WTC11 (cell line): ENCODE data around the gene TMEM86A. TPM values are rescaled to one million over a fixed set of nuclear protein-coding genes. Genes with fewer than 3 reads are reported as not detected.

Experiments
- ATAC-seq: fragments of 200-7000 bp; cut with Tn5 transposase; 2 replicates; pipeline ENCODE4 v1.10.0; 2021; ENCODE audit warnings: mild to moderate bottlenecking, moderate library complexity
- CTCF ChIA-PET: fragments of 300-600 bp; sonication (Branson Sonifier 250); formaldehyde crosslinking; loops from one replicate; lab custom pipeline; 2021; ENCODE audit warnings: antibody characterized with exemption; lab: Charles Lee
- POLR2A ChIA-PET: fragments of 350-600 bp; sonication (Branson Sonifier 250); formaldehyde crosslinking; loops from one replicate; lab custom pipeline; 2021; ENCODE audit warnings: antibody characterized with exemption; lab: Charles Lee
- DNase-seq: peaks from one replicate; pipeline ENCODE4 v3.0.0; 2021; ENCODE audit warnings: low spot score
- H3K27ac Mint-ChIP-seq: 2 replicates; pipeline ENCODE4 v1.8.0; 2021; ENCODE audit warnings: mixed read lengths
- H3K27me3 Mint-ChIP-seq: 2 replicates; pipeline ENCODE4 v1.8.0; 2021; ENCODE audit warnings: low read depth, mild to moderate bottlenecking, moderate library complexity, mixed read lengths
- H3K36me3 Mint-ChIP-seq: 2 replicates; pipeline ENCODE4 v1.8.0; 2021; ENCODE audit warnings: mixed read lengths
- H3K4me1 Mint-ChIP-seq: 2 replicates; pipeline ENCODE4 v1.8.0; 2022; ENCODE audit warnings: mixed read lengths
- H3K4me3 Mint-ChIP-seq: 2 replicates; pipeline ENCODE4 v1.8.0; 2021; ENCODE audit warnings: mild to moderate bottlenecking, moderate library complexity, mixed read lengths
- H3K9me3 Mint-ChIP-seq: 2 replicates; pipeline ENCODE4 v1.8.0; 2021; ENCODE audit warnings: mixed read lengths
- AR ChIP-seq: fragments of 250-450 bp; sonication (Bioruptor Pico); IDR thresholded peaks from 2 replicates; pipeline ENCODE4 v1.9.0; 2021; ENCODE audit warnings: mild to moderate bottlenecking
- CBFB ChIP-seq: sonication (generic); formaldehyde crosslinking; IDR thresholded peaks from 2 replicates; pipeline ENCODE4 v1.8.1; 2022; ENCODE audit warnings: mild to moderate bottlenecking, low read depth, missing genetic modification reagents
- CREM ChIP-seq: sonication (generic); formaldehyde crosslinking; IDR thresholded peaks from 2 replicates; pipeline ENCODE4 v1.8.1; 2022; ENCODE audit warnings: mild to moderate bottlenecking, missing genetic modification reagents, moderate library complexity
- ERG ChIP-seq: fragments of 250-450 bp; sonication (Bioruptor Pico); IDR thresholded peaks from 2 replicates; pipeline ENCODE4 v1.8.0; 2021; ENCODE audit warnings: mild to moderate bottlenecking
- FOXP4 ChIP-seq: sonication (generic); formaldehyde crosslinking; IDR thresholded peaks from 2 replicates; pipeline ENCODE4 v1.8.0; 2022; ENCODE audit warnings: mild to moderate bottlenecking, missing genetic modification reagents
- GABPB1 ChIP-seq: sonication (generic); formaldehyde crosslinking; IDR thresholded peaks from 2 replicates; pipeline ENCODE4 v1.8.1; 2023; ENCODE audit warnings: mild to moderate bottlenecking, missing genetic modification reagents
- GRHL2 ChIP-seq: fragments of 250-450 bp; sonication (Bioruptor Pico); IDR thresholded peaks from 2 replicates; pipeline ENCODE4 v1.8.0; 2022; ENCODE audit warnings: mild to moderate bottlenecking, moderate library complexity; ENCODE audit not compliant: insufficient replicate concordance, severe bottlenecking
- KAT7 ChIP-seq: sonication (generic); formaldehyde crosslinking; IDR thresholded peaks from 2 replicates; pipeline ENCODE4 v1.8.1; 2023; ENCODE audit warnings: missing genetic modification reagents, mild to moderate bottlenecking, borderline replicate concordance
- MAX ChIP-seq: sonication (generic); formaldehyde crosslinking; IDR thresholded peaks from 2 replicates; pipeline ENCODE4 v1.8.0; 2022; ENCODE audit warnings: mild to moderate bottlenecking, missing genetic modification reagents
- NR1H2 ChIP-seq: sonication (generic); formaldehyde crosslinking; IDR thresholded peaks from 2 replicates; pipeline ENCODE4 v1.9.0; 2021; ENCODE audit warnings: mild to moderate bottlenecking, moderate library complexity, missing genetic modification reagents
- NR2C2 ChIP-seq: sonication (generic); formaldehyde crosslinking; IDR thresholded peaks from 2 replicates; pipeline ENCODE4 v1.8.0; 2022; ENCODE audit warnings: mild to moderate bottlenecking, missing genetic modification reagents
- PRRX2 ChIP-seq: fragments of 250-450 bp; sonication (Bioruptor Pico); IDR thresholded peaks from 2 replicates; pipeline ENCODE4 v1.8.0; 2021; ENCODE audit warnings: mild to moderate bottlenecking
- SMAD3 ChIP-seq: sonication (generic); formaldehyde crosslinking; IDR thresholded peaks from 2 replicates; pipeline ENCODE4 v1.8.0; 2022; ENCODE audit warnings: missing genetic modification reagents, mild to moderate bottlenecking, borderline replicate concordance
- SMAD4 ChIP-seq: sonication (generic); formaldehyde crosslinking; IDR thresholded peaks from 2 replicates; pipeline ENCODE4 v1.8.0; 2022; ENCODE audit warnings: mild to moderate bottlenecking, missing genetic modification reagents
- TEAD1 ChIP-seq: sonication (generic); formaldehyde crosslinking; IDR thresholded peaks from 2 replicates; pipeline ENCODE4 v1.8.0; 2022; ENCODE audit warnings: mild to moderate bottlenecking, missing genetic modification reagents
- USF2 ChIP-seq: sonication (generic); formaldehyde crosslinking; IDR thresholded peaks from 2 replicates; pipeline ENCODE4 v1.8.1; 2023; ENCODE audit warnings: mild to moderate bottlenecking, missing genetic modification reagents, moderate library complexity
- ZNF121 ChIP-seq: sonication (generic); formaldehyde crosslinking; IDR thresholded peaks from 2 replicates; pipeline ENCODE4 v1.8.0; 2023; ENCODE audit warnings: missing genetic modification reagents
- ZNF396 ChIP-seq: fragments of 250-450 bp; sonication (Bioruptor Pico); IDR thresholded peaks from 2 replicates; pipeline ENCODE4 v1.8.0; 2021; ENCODE audit warnings: mild to moderate bottlenecking, moderate library complexity, borderline replicate concordance
- ZNF425 ChIP-seq: fragments of 250-450 bp; sonication (Bioruptor Pico); conservative IDR thresholded peaks from 2 replicates; pipeline ENCODE4 v1.9.0; 2021; ENCODE audit warnings: mild to moderate bottlenecking
- ZNF512 ChIP-seq: sonication (generic); formaldehyde crosslinking; IDR thresholded peaks from 2 replicates; pipeline ENCODE4 v1.8.1; 2022; ENCODE audit warnings: missing genetic modification reagents, borderline replicate concordance
- total RNA-seq: library from RNA; stranded (reverse); gene quantifications from 3 replicates; pipeline ENCODE4 v1.2.3, GENCODE V29; 2021

The TMEM86A gene
- total RNA-seq, 1 experiment from 2014 or later = 1.7 TPM

GRCh38 chr11:18743900-18744514 lies 45.4 kb downstream of the TMEM86A start:
- H3K36me3 Mint-ChIP-seq = no peaks in the 10 kb centered on the region
- peaks cover 10% of the 10 kb centered on the region for H3K4me1 Mint-ChIP-seq
- H3K27me3 Mint-ChIP-seq = no peaks in the 10 kb centered on the region
- no peak overlapping the region for H3K4me3 Mint-ChIP-seq
- ATAC-seq (no peak), DNase-seq (no peak)
- no peaks in the 10 kb centered on the region for H3K9me3 Mint-ChIP-seq
- H3K27ac Mint-ChIP-seq = no peak overlapping the region
- ChIA-PET POLR2A (interaction anchor here (0.5 kb wide), 1 partner anchor 960 kb away, joined by 5 read pairs; no protein-coding TSS in a partner anchor), CTCF (interaction anchor here (1.8 to 3.1 kb wide), 2 partner anchors 13 to 16 kb away, joined by 6 to 16 read pairs; no protein-coding TSS in a partner anchor)
- TF ChIP-seq CREM (no peak), GABPB1 (CRISPR knock-in tag) (no peak), ERG (CRISPR knock-in tag) (no peak), AR (CRISPR knock-in tag) (no peak), SMAD3 (CRISPR knock-in tag) (no peak), NR2C2 (CRISPR knock-in tag) (no peak)
- TF ChIP-seq, all 79 proteins: peak for 0

GRCh38 chr11:18745251-18745650 lies 46.7 kb downstream of the TMEM86A start:
- CTCF ChIA-PET = interaction anchor here (0.5 to 3.1 kb wide), 4 partner anchors 17 to 67 kb away, joined by 4 to 16 read pairs (median 9); no protein-coding TSS in a partner anchor

GRCh38 chr11:18748766-18749365 lies 50.3 kb downstream of the TMEM86A start:
- Mint-ChIP-seq H3K4me1 (peaks cover 16% of the 10 kb centered on the region), H3K27me3 (no peaks in the 10 kb centered on the region), H3K27ac (no peak overlapping the region; the same call in 1 of the 2 replicates), H3K9me3 (no peaks in the 10 kb centered on the region), H3K36me3 (no peaks in the 10 kb centered on the region), H3K4me3 (no peak overlapping the region)
- DNase-seq (no peak), ATAC-seq (no peak)
- ChIA-PET CTCF (interaction anchor here (0.6 to 2.2 kb wide), 7 partner anchors 9 to 27 kb away, joined by 3 to 19 read pairs (median 6); no protein-coding TSS in a partner anchor), POLR2A (interaction anchor here (1.0 kb wide), 1 partner anchor 14 kb away, joined by 5 read pairs; no protein-coding TSS in a partner anchor)
- TF ChIP-seq GRHL2 (no peak), SMAD4 (CRISPR knock-in tag) (no peak), PRRX2 (no peak), ZNF512 (no peak), ZNF121 (no peak), USF2 (CRISPR knock-in tag) (no peak), FOXP4 (CRISPR knock-in tag) (no peak), CBFB (CRISPR knock-in tag) (no peak), ZNF425 (CRISPR knock-in tag) (no peak), MAX (no peak), NR1H2 (CRISPR knock-in tag) (no peak), ZNF396 (CRISPR knock-in tag) (no peak), TEAD1 (no peak)

More at GRCh38 chr11:18745251-18745650, 46.7 kb downstream of the TMEM86A start:
- ATAC-seq (peak; percentile 38), DNase-seq (no peak)
- H3K27ac Mint-ChIP-seq = no peak overlapping the region
- no peaks in the 10 kb centered on the region for H3K36me3 Mint-ChIP-seq
- POLR2A ChIA-PET = interaction anchor here (0.5 kb wide), 1 partner anchor 28 kb away, joined by 4 read pairs; no protein-coding TSS in a partner anchor
- H3K27me3 Mint-ChIP-seq = no peaks in the 10 kb centered on the region
- H3K4me1 Mint-ChIP-seq = peaks cover 16% of the 10 kb centered on the region
- H3K9me3 Mint-ChIP-seq = no peaks in the 10 kb centered on the region
- H3K4me3 Mint-ChIP-seq = no peak overlapping the region
- no peak for TF ChIP-seq KAT7 (CRISPR knock-in tag)
